ENCODE measurements around the gene NFATC2. TPM values are rescaled to one million over a fixed set of nuclear protein-coding genes. Genes with fewer than 3 reads are reported as not detected.
A peak's percentile ranks its signal among the peaks of the same experiment; 100 is the strongest.

NFATC2 gene
- total RNA-seq, 2 donors from 2014 or later = 4.7 to 5.6 TPM

GRCh38 chr20:51507216-51508036, 35.1 kb downstream of the NFATC2 start:
- ATAC-seq (no peak), DNase-seq (no peak)
- intact Hi-C loops (cut with DNase I, micrococcal nuclease) = no loop called here

- ATAC-seq (no peak), DNase-seq (no peak)
- intact Hi-C loops (cut with DNase I, micrococcal nuclease) = no loop called here
Measured at GRCh38 chr20:51506527-51507215, 35.8 kb downstream of the NFATC2 start.

GRCh38 chr20:51505566-51505965, 37.0 kb downstream of the NFATC2 start:
- DNase-seq (no peak), ATAC-seq (no peak)
- intact Hi-C loops (cut with DNase I, micrococcal nuclease) = no loop called here

DNA sequence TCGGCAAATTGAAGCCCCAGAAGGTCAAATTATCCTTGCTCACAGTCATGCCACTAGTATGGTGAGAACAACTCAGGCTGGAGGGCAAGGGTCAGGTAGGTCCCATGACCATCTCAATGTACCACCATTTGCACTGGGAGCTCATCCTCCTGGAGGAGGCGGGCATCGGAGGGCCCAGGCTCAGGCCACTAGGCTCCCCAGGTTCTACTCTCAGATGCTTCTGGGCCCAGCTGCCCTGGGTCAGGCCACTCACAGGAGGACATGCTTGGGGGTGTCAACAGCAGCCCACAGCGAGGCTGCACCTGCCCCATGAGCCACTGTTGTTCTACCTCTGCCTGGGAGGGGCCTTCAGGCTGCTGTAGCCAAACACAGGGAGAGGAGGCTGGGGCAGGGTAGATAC, 39.1 kb downstream of the NFATC2 start:
- DNase-seq (no peak), ATAC-seq (no peak)
- intact Hi-C loops (cut with DNase I, micrococcal nuclease) = no loop called here

DNA sequence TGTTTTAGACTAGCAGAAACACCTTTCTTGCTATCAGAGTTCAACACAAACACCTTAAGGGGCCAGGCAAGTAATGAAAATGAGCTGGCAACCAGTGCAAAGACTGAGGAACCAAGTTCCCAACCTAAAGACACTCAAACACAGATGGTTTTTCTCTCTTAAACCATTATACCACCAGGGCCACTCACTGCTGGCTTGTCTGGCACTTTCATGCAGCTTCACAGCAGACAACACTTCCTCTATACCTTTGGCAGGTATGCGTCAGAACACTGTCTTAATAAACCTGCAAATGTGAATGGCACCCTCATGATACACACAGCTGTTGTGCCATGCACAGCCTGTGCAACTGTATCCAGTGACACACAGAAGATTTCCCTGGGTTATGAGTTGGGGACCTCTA, 41.6 kb downstream of the NFATC2 start:
- ATAC-seq (no peak), DNase-seq (no peak)
- intact Hi-C loops (cut with DNase I, micrococcal nuclease) = no loop called here

DNA sequence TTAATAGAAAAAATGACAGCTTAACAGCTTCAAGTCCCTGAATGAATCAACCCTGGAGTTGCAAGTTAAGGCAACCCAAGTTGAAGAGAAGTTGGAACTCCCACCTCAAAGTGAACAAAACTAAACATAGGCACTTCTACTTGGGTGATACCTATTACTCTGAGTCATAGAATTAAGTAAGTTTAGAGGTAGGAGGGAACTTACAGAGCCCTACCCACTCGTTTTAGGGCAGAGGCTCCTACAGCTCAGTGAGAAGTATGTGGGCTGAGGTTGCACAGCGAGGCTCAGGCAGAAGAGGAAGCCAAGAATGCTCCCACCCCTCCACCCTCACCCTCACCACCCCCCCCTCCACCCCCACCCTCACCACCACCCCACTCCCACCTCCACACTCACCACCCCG, 42.2 kb downstream of the NFATC2 start:
- DNase-seq (peak in 1 of 2 donors; percentile 22), ATAC-seq (peak; percentile 26)
- intact Hi-C loops (cut with DNase I, micrococcal nuclease) = no loop called here

- ATAC-seq = no peak
- intact Hi-C loops (cut with DNase I, micrococcal nuclease) = no loop called here
Measured at GRCh38 chr20:51498765-51499540, 43.6 kb downstream of the NFATC2 start.

DNA sequence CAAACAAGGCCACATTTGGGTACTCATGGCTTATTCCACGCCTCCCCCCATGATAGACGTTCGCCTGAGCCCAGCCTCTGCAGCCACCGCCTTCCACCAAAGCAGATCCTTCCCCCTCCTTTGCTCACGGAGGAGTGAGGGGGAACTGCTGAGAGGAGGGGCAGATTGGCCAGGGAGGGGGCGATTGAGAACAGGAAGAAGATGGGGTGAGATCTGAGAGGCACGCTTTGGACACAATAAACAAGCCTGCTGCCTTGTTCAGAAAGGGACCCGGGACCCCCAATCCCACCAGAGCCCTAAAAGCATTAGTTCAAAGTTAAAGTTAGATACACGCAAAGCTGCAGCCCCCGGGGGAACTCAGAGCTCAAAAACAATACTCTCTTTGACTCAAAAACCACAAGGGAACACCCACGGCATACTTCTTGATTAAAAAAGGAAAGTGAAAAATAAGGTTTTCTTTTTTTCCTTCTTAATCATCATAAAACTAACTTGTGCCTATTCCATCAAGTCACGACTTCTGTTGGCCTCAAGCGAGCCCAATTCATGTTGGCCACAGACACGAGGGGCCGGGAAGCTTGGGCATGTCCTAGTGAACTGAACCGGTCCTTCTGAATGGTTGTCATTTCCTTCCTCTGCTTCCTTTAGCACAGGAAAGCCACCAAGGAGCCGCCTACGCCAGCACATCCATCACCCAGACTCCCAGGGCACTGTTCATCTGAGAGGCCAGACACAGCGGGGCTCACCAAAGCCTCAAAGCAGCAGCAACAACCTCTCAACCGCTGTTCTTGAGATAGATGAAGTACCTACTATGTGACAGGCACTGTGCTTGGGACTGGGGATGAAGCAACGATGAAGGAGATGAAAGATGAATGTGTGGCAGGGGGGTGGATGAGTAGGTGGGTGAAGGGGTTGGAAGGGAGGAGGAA, 44.7 kb downstream of the NFATC2 start:
- intact Hi-C loops (cut with DNase I, micrococcal nuclease) = no loop called here
- ATAC-seq (no peak), DNase-seq (peak; percentile 24 to 31)

More at GRCh38 chr20:51498765-51499540, 43.6 kb downstream of the NFATC2 start:
- peak in 1 of 2 donors; percentile 5 for DNase-seq

GRCh38 chr20:51496964-51497363, 45.6 kb downstream of the NFATC2 start:
- no peak for ATAC-seq
- DNase-seq = peak in 1 of 2 donors; percentile 4
- intact Hi-C loops (cut with DNase I, micrococcal nuclease) = no loop called here

DNA sequence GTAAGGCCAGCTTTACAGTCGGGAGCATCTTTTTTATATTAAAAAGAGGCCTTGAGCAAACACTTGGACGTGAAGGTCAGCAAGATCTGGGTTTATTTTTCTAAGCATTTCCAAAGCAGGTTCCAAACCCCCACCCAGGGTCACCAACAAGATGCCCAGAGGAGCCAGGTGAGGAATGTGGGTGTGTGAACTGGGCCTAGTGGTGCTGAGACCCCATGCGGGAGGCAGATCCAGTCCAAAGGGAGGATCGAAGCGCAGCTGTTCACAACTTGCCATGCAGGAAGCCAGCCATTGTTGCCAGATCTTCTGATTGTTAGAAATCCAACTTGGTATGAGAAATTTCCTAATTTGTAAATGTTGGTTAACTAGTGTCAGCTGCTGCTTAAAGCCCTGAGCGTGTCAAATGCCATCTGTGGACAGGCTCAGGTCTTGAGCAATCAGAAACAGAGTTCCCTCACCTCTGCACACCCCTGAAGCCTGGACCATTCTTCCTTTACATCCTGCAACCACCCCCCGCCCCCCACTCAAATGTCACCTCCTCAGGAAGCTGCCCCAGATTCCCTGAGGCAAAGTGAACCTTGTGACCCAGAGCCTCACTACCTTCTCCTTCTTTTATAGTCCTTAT, 46.5 kb downstream of the NFATC2 start:
- ATAC-seq = no peak
- no peak for DNase-seq
- intact Hi-C loops (cut with DNase I, micrococcal nuclease) = no loop called here

GRCh38 chr20:51495291-51495690, 47.2 kb downstream of the NFATC2 start:
- ATAC-seq = no peak
- intact Hi-C loops (cut with DNase I, micrococcal nuclease) = no loop called here
- no peak for DNase-seq

DNA sequence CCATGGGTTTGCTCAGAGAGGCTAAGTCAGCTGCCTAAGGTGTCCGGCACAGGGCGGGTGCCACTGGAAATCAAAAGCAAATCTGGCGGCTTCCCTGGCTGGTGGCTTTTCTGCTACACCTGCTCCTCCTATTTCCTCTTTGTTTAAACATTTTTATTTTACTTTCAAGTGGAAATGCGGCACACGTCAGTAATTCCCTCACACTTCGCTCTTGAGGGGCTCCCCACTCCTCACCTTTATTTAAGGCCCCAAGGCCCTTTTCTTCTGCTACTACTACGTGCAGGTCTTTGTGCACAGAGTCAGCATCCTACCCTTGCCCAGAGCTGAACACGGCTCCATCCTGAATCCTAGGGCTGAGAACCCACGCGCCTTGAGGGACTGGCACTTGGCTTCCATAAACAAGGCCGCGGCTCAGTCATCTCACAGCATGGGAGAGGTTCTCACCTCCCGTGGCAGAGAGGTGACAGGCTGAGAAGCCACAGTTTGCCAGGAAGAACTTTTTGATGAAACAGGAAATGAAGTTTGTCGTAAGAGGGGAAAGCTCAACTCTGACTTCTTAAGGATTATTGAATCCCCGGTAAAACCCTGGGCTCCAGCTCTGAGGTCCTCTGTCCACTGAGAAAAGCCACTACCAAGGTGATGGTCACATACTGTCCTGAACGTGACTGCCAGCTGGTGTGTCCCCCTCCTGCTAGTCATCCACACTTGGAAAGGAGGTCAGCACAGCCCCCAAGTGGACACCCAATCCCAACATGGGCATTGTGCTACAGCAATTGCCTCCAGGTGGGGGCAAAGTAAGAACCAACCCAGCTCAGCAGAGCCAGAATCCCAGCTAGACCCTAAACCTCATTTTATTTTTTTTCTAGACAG, 48.0 kb downstream of the NFATC2 start:
- intact Hi-C loops (cut with DNase I, micrococcal nuclease) = no loop called here
- ATAC-seq = no peak
- no peak for DNase-seq

- intact Hi-C loops (cut with DNase I, micrococcal nuclease) = no loop called here
- ATAC-seq = no peak
Measured at GRCh38 chr20:51493346-51493791, 49.1 kb downstream of the NFATC2 start.

DNA sequence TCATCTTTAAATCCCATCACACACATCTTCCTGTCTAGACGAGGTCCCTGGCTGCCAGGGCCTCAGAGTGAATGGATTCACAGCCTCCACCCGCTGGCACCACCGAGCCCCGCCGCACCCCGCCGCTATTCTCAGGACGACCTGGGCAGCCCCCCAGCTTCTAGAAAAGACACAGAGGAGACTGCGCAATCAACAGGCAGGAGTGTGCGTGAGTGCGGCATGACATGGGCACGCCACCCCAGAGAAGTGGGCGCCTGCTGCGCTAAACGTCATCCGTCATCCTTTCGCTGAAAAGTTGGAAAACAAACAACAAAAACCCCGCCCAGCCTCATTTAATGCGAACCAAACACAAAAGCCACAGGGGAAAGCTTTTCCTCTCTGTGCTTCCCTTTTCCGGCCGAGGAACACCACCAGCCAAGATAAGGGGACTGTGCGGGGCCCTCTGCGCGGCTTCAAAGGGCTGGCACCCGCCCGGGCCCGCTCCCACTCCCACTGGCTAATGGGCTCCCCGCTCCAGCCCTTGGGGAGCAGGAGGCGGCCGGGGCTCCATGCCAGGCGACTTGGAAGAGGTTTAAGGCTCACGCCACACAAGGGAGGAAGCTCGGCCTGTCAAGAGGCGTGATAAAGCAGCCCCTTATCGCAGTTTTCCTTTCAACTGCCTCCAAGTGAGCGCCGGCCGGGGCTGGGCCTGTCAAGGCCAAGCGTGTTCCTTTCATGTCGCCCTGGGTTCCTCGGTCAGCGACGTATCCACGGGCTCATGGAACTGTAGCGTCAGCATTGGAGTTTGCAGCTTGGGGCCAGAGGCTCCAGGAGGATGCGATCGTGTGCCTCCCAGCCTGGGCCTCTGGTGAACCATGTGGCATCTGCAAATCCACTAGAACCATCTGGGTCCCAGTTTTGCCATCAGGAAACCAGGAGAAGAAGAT, 50.1 kb downstream of the NFATC2 start:
- ATAC-seq (peak; percentile 75), DNase-seq (peak in 1 of 2 donors; percentile 31)
- intact Hi-C loops (cut with DNase I, micrococcal nuclease) = no loop called here

More at GRCh38 chr20:51493346-51493791, 49.1 kb downstream of the NFATC2 start:
- DNase-seq = no peak

DNA sequence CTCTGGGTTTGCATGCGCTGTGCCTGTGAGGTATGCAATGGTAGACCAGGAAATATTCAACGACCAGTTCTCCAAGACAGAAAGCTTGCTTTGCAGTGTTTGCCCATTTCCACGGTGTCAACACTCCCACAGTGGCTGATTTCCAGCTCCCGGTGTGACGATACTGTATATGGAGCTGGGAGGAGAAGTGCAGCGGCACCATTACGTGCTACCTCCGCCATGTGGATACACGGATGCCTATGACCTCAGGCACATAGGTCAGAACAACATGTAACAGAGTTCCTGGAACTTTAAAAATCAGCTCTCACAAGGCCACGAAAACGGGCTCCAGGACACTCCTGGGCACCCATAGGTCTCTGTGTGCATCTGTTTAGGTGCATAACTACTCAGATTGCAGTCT, 51.1 kb downstream of the NFATC2 start:
- ATAC-seq (no peak), DNase-seq (no peak)
- intact Hi-C loops (cut with DNase I, micrococcal nuclease) = no loop called here

DNA sequence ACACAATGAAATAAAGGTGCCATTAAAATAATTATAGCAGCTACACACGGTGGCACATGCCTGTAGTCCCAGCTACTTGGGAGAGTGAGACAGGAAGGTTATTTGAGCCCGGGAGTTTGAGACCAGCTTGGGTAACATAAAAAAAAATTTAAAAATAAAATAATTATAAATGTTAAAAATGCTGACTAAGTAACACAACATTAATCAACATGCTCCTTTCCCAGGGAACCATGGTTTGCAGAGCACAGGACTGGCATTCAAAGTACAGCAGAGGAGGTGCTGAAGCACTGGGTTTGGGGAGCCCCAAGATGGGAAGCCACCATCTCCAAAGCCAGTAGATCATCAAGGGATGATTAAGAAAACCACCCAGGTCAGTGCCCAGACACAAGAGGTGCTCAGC, 51.9 kb downstream of the NFATC2 start:
- DNase-seq = peak in 1 of 2 donors; percentile 1
- intact Hi-C loops (cut with DNase I, micrococcal nuclease) = no loop called here
- ATAC-seq = no peak
